ENCODE measurements around the gene MEOX1. TPM values are rescaled to one million over a fixed set of nuclear protein-coding genes. Genes with fewer than 3 reads are reported as not detected.

MEOX1 gene
- total and polyA plus RNA-seq, 2 donors (not counting 1 experiment from before 2014, with no cell fraction given): not detected

DNA sequence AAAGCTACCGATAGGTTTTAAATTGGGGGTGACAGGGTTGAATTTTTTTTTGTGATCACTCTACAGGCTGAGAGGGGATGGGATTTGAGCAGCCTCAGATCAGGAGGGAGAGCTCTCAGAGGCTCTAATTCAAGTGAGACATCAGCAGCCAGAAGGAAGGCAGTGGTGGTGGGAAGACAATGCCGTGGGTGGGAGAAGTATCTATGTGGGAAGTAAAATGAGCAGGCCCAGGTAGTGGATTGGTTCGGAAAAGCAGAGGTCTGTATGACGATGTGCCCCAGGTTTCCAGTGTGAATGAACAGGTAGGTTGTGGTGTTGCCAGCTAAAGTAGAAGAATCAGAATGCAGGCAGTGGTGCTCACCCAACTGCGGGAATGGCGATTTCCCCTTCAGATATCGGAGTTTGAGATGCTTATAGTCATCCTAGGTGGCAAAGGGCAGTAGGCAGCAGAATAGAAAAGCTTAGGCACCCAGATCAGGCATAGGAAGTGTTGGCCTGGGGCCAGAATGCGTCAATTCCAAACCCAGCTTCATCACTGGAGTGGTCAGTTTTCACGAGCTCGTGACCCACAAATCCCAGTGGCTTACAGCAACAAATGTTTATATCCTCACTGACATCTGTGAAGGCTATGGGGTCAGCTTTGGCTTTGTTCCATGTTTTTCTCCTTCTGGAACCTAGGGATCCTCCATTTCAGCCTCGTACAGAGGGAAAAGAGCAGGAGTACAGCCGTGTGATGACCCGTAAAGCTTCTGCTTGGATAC is 24.0 kb downstream of the MEOX1 start:
- H3K4me1 ChIP-seq (ENCODE audit: control insufficient read depth, extremely low read depth, insufficient read depth, low read length): no peaks in the 10 kb centered on the region
- H3K9me3 ChIP-seq (ENCODE audit: control insufficient read depth, insufficient read depth, low read depth, low read length): no peaks in the 10 kb centered on the region
- H3K79me2 ChIP-seq (ENCODE audit: control insufficient read depth, insufficient read depth, low read length): no peaks in the 10 kb centered on the region
- peaks cover 18% of the 10 kb centered on the region for H3K27me3 ChIP-seq (ENCODE audit: control insufficient read depth, insufficient read depth, low read length)
- no peak for DNase-seq (ENCODE audit: low read depth in 2 of 2)
- no peak overlapping the region for H3K4me2 ChIP-seq (ENCODE audit: extremely low read depth, insufficient read depth, low read length)
- H3K27ac ChIP-seq (ENCODE audit: insufficient read depth, low read length): no peak overlapping the region
- no peaks in the 10 kb centered on the region for H3K36me3 ChIP-seq (ENCODE audit: control insufficient read depth, insufficient read depth, low read length)
- H3K4me3 ChIP-seq (replicated peaks in 1 of 4; ENCODE audit: control extremely low read depth in 1 of 4, insufficient read depth in 1 of 4, low read depth in 3 of 4, low read length in 4 of 4): no peak overlapping the region
- TF ChIP-seq, protein P1, sequence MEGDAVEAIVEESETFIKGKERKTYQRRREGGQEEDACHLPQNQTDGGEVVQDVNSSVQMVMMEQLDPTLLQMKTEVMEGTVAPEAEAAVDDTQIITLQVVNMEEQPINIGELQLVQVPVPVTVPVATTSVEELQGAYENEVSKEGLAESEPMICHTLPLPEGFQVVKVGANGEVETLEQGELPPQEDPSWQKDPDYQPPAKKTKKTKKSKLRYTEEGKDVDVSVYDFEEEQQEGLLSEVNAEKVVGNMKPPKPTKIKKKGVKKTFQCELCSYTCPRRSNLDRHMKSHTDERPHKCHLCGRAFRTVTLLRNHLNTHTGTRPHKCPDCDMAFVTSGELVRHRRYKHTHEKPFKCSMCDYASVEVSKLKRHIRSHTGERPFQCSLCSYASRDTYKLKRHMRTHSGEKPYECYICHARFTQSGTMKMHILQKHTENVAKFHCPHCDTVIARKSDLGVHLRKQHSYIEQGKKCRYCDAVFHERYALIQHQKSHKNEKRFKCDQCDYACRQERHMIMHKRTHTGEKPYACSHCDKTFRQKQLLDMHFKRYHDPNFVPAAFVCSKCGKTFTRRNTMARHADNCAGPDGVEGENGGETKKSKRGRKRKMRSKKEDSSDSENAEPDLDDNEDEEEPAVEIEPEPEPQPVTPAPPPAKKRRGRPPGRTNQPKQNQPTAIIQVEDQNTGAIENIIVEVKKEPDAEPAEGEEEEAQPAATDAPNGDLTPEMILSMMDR (conservative IDR thresholded peaks at IDR 0.05 in 1 of 2, IDR thresholded peaks at IDR 0.05 in 1 of 2; ENCODE audit: low read depth in 1 of 2, low read length in 2 of 2): no peak
- TF ChIP-seq EZH2 (IDR thresholded peaks at IDR 0.05; ENCODE audit: low read length, missing control alignments): no peak
- no peak overlapping the region for H2AFZ ChIP-seq (ENCODE audit: low read length)
- no peak overlapping the region for H3K9ac ChIP-seq (ENCODE audit: insufficient read depth, low read length)
- H4K20me1 ChIP-seq (ENCODE audit: control insufficient read depth, extremely low read depth, insufficient read depth, low read length): no peaks in the 10 kb centered on the region

DNA sequence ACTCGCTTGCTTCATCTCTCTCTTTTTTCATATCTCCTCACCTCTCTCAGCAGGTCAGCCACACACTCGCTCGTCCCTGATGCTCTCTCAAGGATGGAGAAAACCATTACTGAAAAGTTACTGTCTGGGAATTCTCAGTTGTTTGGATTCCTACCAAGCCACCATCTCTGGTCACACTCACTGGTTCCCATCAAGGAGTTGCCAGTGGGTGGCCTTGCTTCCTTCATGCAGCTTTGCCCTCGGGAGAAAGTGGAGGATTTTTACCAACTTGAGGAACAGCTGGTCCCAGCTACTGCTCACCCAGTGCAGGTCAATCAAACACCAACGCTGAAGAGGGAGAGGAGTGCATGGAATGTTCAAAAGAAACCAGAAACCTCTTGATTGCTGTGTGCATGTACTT is 25.3 kb downstream of the MEOX1 start:
- no peaks in the 10 kb centered on the region for H3K79me2 ChIP-seq (ENCODE audit: control insufficient read depth, insufficient read depth, low read length)
- TF ChIP-seq EZH2 (IDR thresholded peaks at IDR 0.05; ENCODE audit: low read length, missing control alignments): no peak
- TF ChIP-seq, protein P1 (conservative IDR thresholded peaks at IDR 0.05 in 1 of 2, IDR thresholded peaks at IDR 0.05 in 1 of 2; ENCODE audit: low read depth in 1 of 2, low read length in 2 of 2): no peak
- DNase-seq (ENCODE audit: low read depth in 2 of 2): no peak
- no peaks in the 10 kb centered on the region for H3K36me3 ChIP-seq (ENCODE audit: control insufficient read depth, insufficient read depth, low read length)
- H3K27ac ChIP-seq (ENCODE audit: insufficient read depth, low read length): no peak overlapping the region
- H3K4me2 ChIP-seq (ENCODE audit: extremely low read depth, insufficient read depth, low read length): no peak overlapping the region
- no peaks in the 10 kb centered on the region for H3K9me3 ChIP-seq (ENCODE audit: control insufficient read depth, insufficient read depth, low read depth, low read length)
- no peak overlapping the region for H2AFZ ChIP-seq (ENCODE audit: low read length)
- no peaks in the 10 kb centered on the region for H4K20me1 ChIP-seq (ENCODE audit: control insufficient read depth, extremely low read depth, insufficient read depth, low read length)
- no peak overlapping the region for H3K4me3 ChIP-seq (replicated peaks in 1 of 4; ENCODE audit: control extremely low read depth in 1 of 4, insufficient read depth in 1 of 4, low read depth in 3 of 4, low read length in 4 of 4)
- peaks cover 18% of the 10 kb centered on the region for H3K27me3 ChIP-seq (ENCODE audit: control insufficient read depth, insufficient read depth, low read length)
- no peaks in the 10 kb centered on the region for H3K4me1 ChIP-seq (ENCODE audit: control insufficient read depth, extremely low read depth, insufficient read depth, low read length)
- H3K9ac ChIP-seq (ENCODE audit: insufficient read depth, low read length): no peak overlapping the region

DNA sequence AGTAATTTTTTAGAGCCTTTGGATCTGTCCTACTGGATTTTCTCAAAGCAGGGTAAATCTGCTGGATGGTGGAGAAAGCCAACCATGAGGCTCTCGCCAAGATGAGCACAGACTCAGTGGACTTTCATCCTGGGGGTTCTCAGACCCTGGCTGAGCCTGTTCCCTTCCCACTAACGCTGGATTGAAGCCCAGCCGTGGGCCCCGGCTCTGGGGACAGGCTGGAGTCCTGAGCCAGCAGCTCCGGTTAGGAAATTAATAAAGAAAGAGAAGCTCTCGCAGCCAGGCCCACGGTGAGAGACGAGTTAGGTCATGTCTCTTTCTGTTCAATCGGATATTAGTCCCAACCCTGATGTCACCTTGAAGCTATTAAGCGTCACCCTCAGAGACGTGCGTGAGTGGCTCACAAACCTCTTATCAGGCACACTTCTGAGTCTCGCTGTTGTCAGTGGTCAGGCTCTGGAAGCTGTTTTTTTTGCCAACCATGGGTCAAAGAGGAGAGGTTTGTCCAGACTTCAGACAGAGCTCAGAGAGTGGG is 27.1 kb downstream of the MEOX1 start:
- DNase-seq (ENCODE audit: low read depth in 2 of 2): peak; percentile 5 to 43
- Histone ChIP-seq H3K27me3 (ENCODE audit: control insufficient read depth, insufficient read depth, low read length) (peaks cover 13% of the 10 kb centered on the region), H3K4me3 (replicated peaks in 1 of 4; ENCODE audit: control extremely low read depth in 1 of 4, insufficient read depth in 1 of 4, low read depth in 3 of 4, low read length in 4 of 4) (no peak overlapping the region), H3K4me2 (ENCODE audit: extremely low read depth, insufficient read depth, low read length) (peak overlapping the region; percentile 35), H3K36me3 (ENCODE audit: control insufficient read depth, insufficient read depth, low read length) (no peaks in the 10 kb centered on the region), H2AFZ (ENCODE audit: low read length) (peak overlapping the region; percentile 57), H4K20me1 (ENCODE audit: control insufficient read depth, extremely low read depth, insufficient read depth, low read length) (no peaks in the 10 kb centered on the region), H3K9me3 (ENCODE audit: control insufficient read depth, insufficient read depth, low read depth, low read length) (no peaks in the 10 kb centered on the region), H3K9ac (ENCODE audit: insufficient read depth, low read length) (no peak overlapping the region), H3K79me2 (ENCODE audit: control insufficient read depth, insufficient read depth, low read length) (no peaks in the 10 kb centered on the region), H3K4me1 (ENCODE audit: control insufficient read depth, extremely low read depth, insufficient read depth, low read length) (no peaks in the 10 kb centered on the region), H3K27ac (ENCODE audit: insufficient read depth, low read length) (no peak overlapping the region)
- TF ChIP-seq, protein P1 (conservative IDR thresholded peaks at IDR 0.05 in 1 of 2, IDR thresholded peaks at IDR 0.05 in 1 of 2; ENCODE audit: low read depth in 1 of 2, low read length in 2 of 2): no peak
- no peak for TF ChIP-seq EZH2 (IDR thresholded peaks at IDR 0.05; ENCODE audit: low read length, missing control alignments)

Data from fibroblast of lung (primary cell).